ENCODE measurements around the gene LIPC. TPM values are rescaled to one million over a fixed set of nuclear protein-coding genes. Genes with fewer than 3 reads are reported as not detected.

LIPC gene
- total and polyA plus RNA-seq, 3 donors from 2014 or later, result 0.12 to 0.37 TPM; not detected in 1

- Histone ChIP-seq H3K27ac (no peak overlapping the region), H3K4me1 (no peaks in the 10 kb centered on the region), H3K36me3 (ENCODE audit: low read depth, missing control alignments) (no peaks in the 10 kb centered on the region), H3K4me3 (no peak overlapping the region), H3K9me3 (no peaks in the 10 kb centered on the region), H3K27me3 (no peaks in the 10 kb centered on the region)
- intact Hi-C loops (cut with DNase I; ENCODE audit: low total_unique reads), result no loop called here
- no peak for DNase-seq
- WGBS, 2 donors, result 76 to 89% methylated on average over 2 to 4 of the region's 4 CpGs
- TF ChIP-seq, protein P1, sequence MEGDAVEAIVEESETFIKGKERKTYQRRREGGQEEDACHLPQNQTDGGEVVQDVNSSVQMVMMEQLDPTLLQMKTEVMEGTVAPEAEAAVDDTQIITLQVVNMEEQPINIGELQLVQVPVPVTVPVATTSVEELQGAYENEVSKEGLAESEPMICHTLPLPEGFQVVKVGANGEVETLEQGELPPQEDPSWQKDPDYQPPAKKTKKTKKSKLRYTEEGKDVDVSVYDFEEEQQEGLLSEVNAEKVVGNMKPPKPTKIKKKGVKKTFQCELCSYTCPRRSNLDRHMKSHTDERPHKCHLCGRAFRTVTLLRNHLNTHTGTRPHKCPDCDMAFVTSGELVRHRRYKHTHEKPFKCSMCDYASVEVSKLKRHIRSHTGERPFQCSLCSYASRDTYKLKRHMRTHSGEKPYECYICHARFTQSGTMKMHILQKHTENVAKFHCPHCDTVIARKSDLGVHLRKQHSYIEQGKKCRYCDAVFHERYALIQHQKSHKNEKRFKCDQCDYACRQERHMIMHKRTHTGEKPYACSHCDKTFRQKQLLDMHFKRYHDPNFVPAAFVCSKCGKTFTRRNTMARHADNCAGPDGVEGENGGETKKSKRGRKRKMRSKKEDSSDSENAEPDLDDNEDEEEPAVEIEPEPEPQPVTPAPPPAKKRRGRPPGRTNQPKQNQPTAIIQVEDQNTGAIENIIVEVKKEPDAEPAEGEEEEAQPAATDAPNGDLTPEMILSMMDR (IDR thresholded peaks at IDR 0.05), result no peak
- no peak for TF ChIP-seq POLR2A (IDR thresholded peaks at IDR 0.05)
These were observed 28.2 kb upstream of the LIPC start for GRCh38 chr15:58403581-58403980.

- no peak overlapping the region for H3K4me3 ChIP-seq
- no peaks in the 10 kb centered on the region for H3K27me3 ChIP-seq
- no peaks in the 10 kb centered on the region for H3K36me3 ChIP-seq (ENCODE audit: low read depth, missing control alignments)
- H3K4me1 ChIP-seq, result no peaks in the 10 kb centered on the region
- WGBS, 2 donors, result 90 to 96% methylated on average over 5 of the region's 5 CpGs
- intact Hi-C loops (cut with DNase I; ENCODE audit: low total_unique reads), result no loop called here
- no peak for TF ChIP-seq POLR2A (IDR thresholded peaks at IDR 0.05)
- TF ChIP-seq, protein P1 (IDR thresholded peaks at IDR 0.05), result no peak
- DNase-seq, result no peak
- H3K9me3 ChIP-seq, result no peaks in the 10 kb centered on the region
- no peak overlapping the region for H3K27ac ChIP-seq
These were observed 27.8 kb upstream of the LIPC start for GRCh38 chr15:58404020-58404419.

- intact Hi-C loops (cut with DNase I; ENCODE audit: low total_unique reads), result no loop called here
- Histone ChIP-seq H3K36me3 (ENCODE audit: low read depth, missing control alignments) (no peaks in the 10 kb centered on the region), H3K27ac (no peak overlapping the region), H3K4me1 (no peaks in the 10 kb centered on the region), H3K27me3 (no peaks in the 10 kb centered on the region), H3K4me3 (no peak overlapping the region), H3K9me3 (no peaks in the 10 kb centered on the region)
- TF ChIP-seq POLR2A (IDR thresholded peaks at IDR 0.05), result no peak
- TF ChIP-seq, protein P1 (IDR thresholded peaks at IDR 0.05), result no peak
- DNase-seq, result no peak
- WGBS, 2 donors, result 81 to 89% methylated on average over 2 of the region's 2 CpGs
These were observed 27.1 kb upstream of the LIPC start for GRCh38 chr15:58404722-58405121.

DNA sequence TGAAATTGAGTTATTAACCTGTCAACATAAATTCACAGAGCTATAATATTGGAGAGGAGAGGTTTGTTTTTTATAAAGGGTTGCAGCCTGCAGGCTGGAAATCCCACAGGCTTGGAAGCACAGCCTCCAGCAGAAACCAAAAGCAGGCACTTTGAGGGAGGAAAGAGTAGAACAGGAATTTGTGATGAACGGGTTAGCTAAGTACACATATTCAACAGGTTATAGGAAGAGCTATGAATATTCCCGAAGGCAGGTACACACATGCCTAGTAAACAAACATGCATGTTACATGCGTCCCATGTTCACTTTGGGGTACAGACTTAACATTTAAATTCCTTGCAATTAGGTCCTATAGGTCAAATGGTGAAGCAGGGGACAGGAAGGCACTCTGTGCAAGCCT is 25.9 kb upstream of the LIPC start:
- Histone ChIP-seq H3K9me3 (no peaks in the 10 kb centered on the region), H3K27ac (no peak overlapping the region), H3K4me3 (no peak overlapping the region), H3K36me3 (ENCODE audit: low read depth, missing control alignments) (no peaks in the 10 kb centered on the region), H3K27me3 (no peaks in the 10 kb centered on the region), H3K4me1 (no peaks in the 10 kb centered on the region)
- DNase-seq, result no peak
- intact Hi-C loops (cut with DNase I; ENCODE audit: low total_unique reads), result no loop called here
- no peak for TF ChIP-seq POLR2A (IDR thresholded peaks at IDR 0.05)
- TF ChIP-seq, protein P1 (IDR thresholded peaks at IDR 0.05), result no peak
- 89 to 91% methylated on average over 3 of the region's 3 CpGs for WGBS, 2 donors

- no peaks in the 10 kb centered on the region for H3K9me3 ChIP-seq
- no peaks in the 10 kb centered on the region for H3K4me1 ChIP-seq
- H3K4me3 ChIP-seq, result no peak overlapping the region
- no peak overlapping the region for H3K27ac ChIP-seq
- intact Hi-C loops (cut with DNase I; ENCODE audit: low total_unique reads), result no loop called here
- no peaks in the 10 kb centered on the region for H3K27me3 ChIP-seq
- H3K36me3 ChIP-seq (ENCODE audit: low read depth, missing control alignments), result no peaks in the 10 kb centered on the region
- DNase-seq, result no peak
- TF ChIP-seq, protein P1 (IDR thresholded peaks at IDR 0.05), result no peak
- TF ChIP-seq POLR2A (IDR thresholded peaks at IDR 0.05), result no peak
- WGBS, 2 donors, result 91% methylated on average over 3 of the region's 3 CpGs
These were observed 25.0 kb upstream of the LIPC start for GRCh38 chr15:58406811-58407210.

All from testis (tissue), 3 donors.